Liver (tissue), 9 donors: ENCODE measurements around the gene DNAL4. TPM values are rescaled to one million over a fixed set of nuclear protein-coding genes. Genes with fewer than 3 reads are reported as not detected.

Experiments used
- DNase-seq: peaks from one replicate; pipeline ENCODE4 v3.0.0-alpha.2; 2017; ENCODE audit warnings: low spot score
- H3K27ac ChIP-seq, 2 donors: one replicate each; pipeline ENCODE4 v1.7.0; 2013; ENCODE audit warnings: inconsistent platforms in 2 of 2, low read length in 2 of 2, control low read depth in 1 of 2, low read depth in 1 of 2, mild to moderate bottlenecking in 1 of 2
- H3K27me3 ChIP-seq, 4 donors: one replicate each; pipeline versions ENCODE4 v1.6.1 to v1.7.0; 2013; ENCODE audit warnings: low read length in 3 of 4, inconsistent platforms in 1 of 4, mild to moderate bottlenecking in 1 of 4, moderate library complexity in 1 of 4; ENCODE audit not compliant: control insufficient read depth in 4 of 4, insufficient read depth in 4 of 4
- H3K36me3 ChIP-seq, 4 donors: one replicate each; pipeline versions ENCODE4 v1.6.1 to v1.7.0; 2013; ENCODE audit warnings: low read length in 3 of 4, mild to moderate bottlenecking in 3 of 4, low read depth in 1 of 4, moderate library complexity in 1 of 4; ENCODE audit not compliant: control insufficient read depth in 4 of 4, insufficient read depth in 3 of 4
- H3K4me1 ChIP-seq, 4 donors: one replicate each; pipeline versions ENCODE4 v1.6.1 to v1.7.0; 2013; ENCODE audit warnings: low read length in 3 of 4, mild to moderate bottlenecking in 3 of 4, moderate library complexity in 1 of 4; ENCODE audit not compliant: control insufficient read depth in 4 of 4, insufficient read depth in 4 of 4
- H3K4me3 ChIP-seq, 3 donors: one replicate each; pipeline versions ENCODE4 v1.6.1 to v1.7.0; 2013; ENCODE audit warnings: low read length in 3 of 3, control low read depth in 1 of 3, low read depth in 1 of 3, mild to moderate bottlenecking in 1 of 3
- H3K9ac ChIP-seq, 2 donors: one replicate each; pipeline ENCODE4 v1.7.0; 2013; ENCODE audit warnings: low read length in 2 of 2, mild to moderate bottlenecking in 2 of 2, moderate library complexity in 2 of 2, control low read depth in 1 of 2, low read depth in 1 of 2
- H3K9me3 ChIP-seq, 4 donors: one replicate each; pipeline versions ENCODE4 v1.6.1 to v1.7.0; 2013; ENCODE audit warnings: low read length in 3 of 4; ENCODE audit not compliant: control insufficient read depth in 4 of 4
- CTCF ChIP-seq: fragments of 150-350 bp; IDR thresholded peaks from 2 replicates; pipeline ENCODE4 v1.5.1; 2017; ENCODE audit warnings: improper control_type of control experiment, low read depth, low read length; ENCODE audit not compliant: missing input control
- EGR1 ChIP-seq, 2 donors: IDR thresholded peaks; 2 replicates each; pipeline ENCODE4 v1.6.1; 2016 to 2018; ENCODE audit warnings: antibody characterized with exemption in 2 of 2, low read depth in 2 of 2
- FOXA1 ChIP-seq: IDR thresholded peaks from 2 replicates; pipeline ENCODE4 v1.6.1; 2016; ENCODE audit warnings: antibody characterized with exemption
- FOXA2 ChIP-seq: IDR thresholded peaks from 2 replicates; pipeline ENCODE4 v1.6.1; 2016; ENCODE audit warnings: antibody characterized with exemption
- GABPA ChIP-seq, 2 donors: IDR thresholded peaks in 1 of 2; conservative IDR thresholded peaks in 1 of 2; 2 replicates each; pipeline ENCODE4 v1.6.1; 2016; ENCODE audit warnings: antibody characterized with exemption in 2 of 2, mild to moderate bottlenecking in 1 of 2, moderate library complexity in 1 of 2
- HNF4A ChIP-seq, 2 donors: conservative IDR thresholded peaks; 2 replicates each; pipeline ENCODE4 v1.6.1; 2016; ENCODE audit warnings: antibody characterized with exemption in 2 of 2, mild to moderate bottlenecking in 2 of 2
- HNF4G ChIP-seq: IDR thresholded peaks from 2 replicates; pipeline ENCODE4 v1.6.1; 2016; ENCODE audit warnings: antibody characterized with exemption
- JUND ChIP-seq, 2 donors: IDR thresholded peaks; 2 replicates each; pipeline ENCODE4 v1.6.1; 2016; ENCODE audit warnings: antibody characterized with exemption in 2 of 2
- MAX ChIP-seq: IDR thresholded peaks from 2 replicates; pipeline ENCODE4 v1.6.1; 2016; ENCODE audit warnings: antibody characterized with exemption
- NR2F2 ChIP-seq: IDR thresholded peaks from 2 replicates; pipeline ENCODE4 v1.6.1; 2016; ENCODE audit warnings: antibody characterized with exemption
- RAD21 ChIP-seq, 2 donors: IDR thresholded peaks; 2 replicates each; pipeline ENCODE4 v1.6.1; 2016; ENCODE audit warnings: antibody characterized with exemption in 2 of 2, mild to moderate bottlenecking in 2 of 2
- SP1 ChIP-seq: IDR thresholded peaks from 2 replicates; pipeline ENCODE4 v1.6.1; 2018; ENCODE audit warnings: antibody characterized with exemption, mild to moderate bottlenecking
- TAF1 ChIP-seq: conservative IDR thresholded peaks from 2 replicates; pipeline ENCODE4 v1.6.1; 2016; ENCODE audit warnings: antibody characterized with exemption, mild to moderate bottlenecking
- YY1 ChIP-seq: IDR thresholded peaks from 2 replicates; pipeline ENCODE4 v1.6.1; 2016; ENCODE audit warnings: antibody characterized with exemption, mild to moderate bottlenecking
- WGBS: extraction: QIAGEN DNeasy Blood & Tissue Kit; methylation state at CpG from one replicate; pipeline ENCODE4 v1.1.7; 2013; 5-methylcytosine and 5-hydroxymethylcytosine counted together
- polyA plus RNA-seq, 2 donors: library from polyadenylated mRNA; stranded (reverse) in 1 of 2; unstranded in 1 of 2; fragments of 200-250 nt in 1 of 2; fragments of >200 nt in 1 of 2; fragmentation: Nextera tagmentation in 1 of 2; extraction: Ambion mirVana in 1 of 2; gene quantifications; one replicate each; pipeline versions ENCODE4 v1.2.1 to v1.2.3, GENCODE V29; 2013 to 2015
- total RNA-seq, 2 donors: library from RNA; depleted of rRNA; stranded (reverse); fragments of >200 nt; gene quantifications; one replicate each; pipeline ENCODE4 v1.2.3, GENCODE V29; 2014
- TF ChIP-seq, protein P1 (sequence below): IDR thresholded peaks from 2 replicates; pipeline ENCODE4 v1.6.1; 2016; ENCODE audit warnings: antibody characterized with exemption, mild to moderate bottlenecking
- TF ChIP-seq, protein P2 (sequence below): IDR thresholded peaks from 2 replicates; pipeline ENCODE4 v1.6.1; 2016; ENCODE audit warnings: antibody characterized with exemption
- TF ChIP-seq, protein P3 (sequence below): IDR thresholded peaks from 2 replicates; pipeline ENCODE4 v1.6.1; 2016; ENCODE audit warnings: antibody characterized with exemption
- donor health status: healthy.
- donor health status: healthy.
- donor health status: healthy.
- donor health status: healthy.
- donor health status: healthy.

Gene DNAL4
- total and polyA plus RNA-seq, 4 donors = 4.0 to 5.6 (median 4.9) TPM

DNA sequence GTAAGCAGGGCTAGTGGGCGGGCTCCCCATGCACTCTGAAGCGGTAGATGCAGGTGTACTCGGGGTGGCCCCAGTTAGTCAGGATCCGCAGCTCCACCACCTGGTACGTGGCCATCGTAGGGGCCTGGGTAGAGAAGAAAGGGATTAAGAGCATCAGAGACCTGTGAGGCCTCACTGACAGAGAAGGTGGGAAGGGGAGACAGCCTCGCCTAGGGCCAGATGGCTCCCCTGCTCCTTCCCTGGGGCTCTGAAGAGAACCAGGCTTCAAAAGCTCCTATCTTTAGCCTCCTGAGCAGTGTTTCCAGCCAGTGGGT, 57.7 kb downstream of the DNAL4 start:
- no peak for DNase-seq
- H3K9me3 ChIP-seq = no peaks in the 10 kb centered on the region
- H3K4me3 ChIP-seq = no peak overlapping the region
- H3K36me3 ChIP-seq = peaks cover 45 to 63% (median 47%) of the 10 kb centered on the region in 4 donors
- H3K9ac ChIP-seq = no peak overlapping the region
- no peak overlapping the region for H3K27ac ChIP-seq
- H3K27me3 ChIP-seq = no peaks in the 10 kb centered on the region
- 93% methylated on average over 7 of the region's 7 CpGs for WGBS
- peaks cover 27 to 64% (median 50%) of the 10 kb centered on the region in 4 donors for H3K4me1 ChIP-seq
- TF ChIP-seq MAX (no peak), GABPA (IDR thresholded peaks at IDR 0.05 in 1 of 2, conservative IDR thresholded peaks at IDR 0.05 in 1 of 2) (no peak), HNF4A (conservative IDR thresholded peaks at IDR 0.05) (no peak), TAF1 (no peak), CTCF (no peak), RAD21 (IDR thresholded peaks at IDR 0.05) (no peak), EGR1 (IDR thresholded peaks at IDR 0.05; ENCODE audit: low read depth in 2 of 2) (no peak), SP1 (no peak)

DNA sequence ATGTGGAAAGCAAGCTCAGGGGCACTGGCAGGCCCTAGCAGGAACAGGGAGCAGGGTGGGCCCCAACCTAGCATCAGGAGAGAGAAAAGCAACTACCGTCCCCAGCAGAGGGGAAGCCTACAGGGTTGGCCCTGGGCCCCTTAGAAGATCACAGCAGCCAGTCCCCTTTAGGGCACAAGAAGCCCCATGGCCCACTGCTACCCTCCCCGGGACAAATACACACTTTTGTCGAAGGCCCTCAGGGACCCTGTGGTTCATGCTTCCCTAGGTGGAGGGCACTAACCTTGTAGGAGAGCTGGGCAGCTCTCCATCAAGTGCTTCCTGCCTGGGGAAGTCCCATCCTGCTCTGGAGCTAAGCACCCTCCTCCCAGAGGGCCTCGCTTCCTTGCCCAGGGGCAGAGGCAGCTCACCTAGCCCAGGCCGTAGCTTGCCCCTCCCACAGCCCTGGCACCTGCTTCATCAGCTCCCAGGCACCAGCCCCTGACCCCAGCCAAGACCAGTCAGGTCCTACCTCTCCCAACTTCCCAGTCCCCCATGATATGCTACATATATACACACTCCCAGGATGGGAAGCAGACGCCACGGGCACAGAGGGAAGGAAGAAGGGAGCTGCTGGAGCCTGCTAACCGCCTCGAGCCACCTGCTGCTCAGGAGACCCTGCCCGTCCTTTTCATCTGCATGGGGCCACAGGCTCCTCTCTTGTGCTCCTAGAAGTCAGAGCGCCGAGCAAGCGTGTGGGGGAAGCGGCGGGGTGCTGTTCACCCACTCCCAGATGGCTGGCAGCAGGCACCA, 58.3 kb downstream of the DNAL4 start:
- Histone ChIP-seq H3K4me1 (peaks cover 27 to 67% (median 52%) of the 10 kb centered on the region in 4 donors), H3K9me3 (no peaks in the 10 kb centered on the region), H3K27me3 (no peaks in the 10 kb centered on the region), H3K4me3 (no peak overlapping the region), H3K27ac (peak overlapping the region in 1 of 2 donors; percentile 40), H3K9ac (no peak overlapping the region), H3K36me3 (peaks cover 41 to 62% (median 44%) of the 10 kb centered on the region in 4 donors)
- WGBS = 81% methylated on average over 15 of the region's 15 CpGs
- TF ChIP-seq EGR1 (IDR thresholded peaks at IDR 0.05; ENCODE audit: low read depth in 2 of 2) (no peak), GABPA (IDR thresholded peaks at IDR 0.05 in 1 of 2, conservative IDR thresholded peaks at IDR 0.05 in 1 of 2) (no peak), SP1 (no peak), FOXA1 (no peak), JUND (IDR thresholded peaks at IDR 0.05) (no peak), CTCF (no peak), NR2F2 (no peak), MAX (no peak), HNF4A (conservative IDR thresholded peaks at IDR 0.05) (no peak), FOXA2 (no peak), YY1 (no peak), TAF1 (no peak), HNF4G (no peak), RAD21 (IDR thresholded peaks at IDR 0.05) (no peak)
- TF ChIP-seq, protein P1, sequence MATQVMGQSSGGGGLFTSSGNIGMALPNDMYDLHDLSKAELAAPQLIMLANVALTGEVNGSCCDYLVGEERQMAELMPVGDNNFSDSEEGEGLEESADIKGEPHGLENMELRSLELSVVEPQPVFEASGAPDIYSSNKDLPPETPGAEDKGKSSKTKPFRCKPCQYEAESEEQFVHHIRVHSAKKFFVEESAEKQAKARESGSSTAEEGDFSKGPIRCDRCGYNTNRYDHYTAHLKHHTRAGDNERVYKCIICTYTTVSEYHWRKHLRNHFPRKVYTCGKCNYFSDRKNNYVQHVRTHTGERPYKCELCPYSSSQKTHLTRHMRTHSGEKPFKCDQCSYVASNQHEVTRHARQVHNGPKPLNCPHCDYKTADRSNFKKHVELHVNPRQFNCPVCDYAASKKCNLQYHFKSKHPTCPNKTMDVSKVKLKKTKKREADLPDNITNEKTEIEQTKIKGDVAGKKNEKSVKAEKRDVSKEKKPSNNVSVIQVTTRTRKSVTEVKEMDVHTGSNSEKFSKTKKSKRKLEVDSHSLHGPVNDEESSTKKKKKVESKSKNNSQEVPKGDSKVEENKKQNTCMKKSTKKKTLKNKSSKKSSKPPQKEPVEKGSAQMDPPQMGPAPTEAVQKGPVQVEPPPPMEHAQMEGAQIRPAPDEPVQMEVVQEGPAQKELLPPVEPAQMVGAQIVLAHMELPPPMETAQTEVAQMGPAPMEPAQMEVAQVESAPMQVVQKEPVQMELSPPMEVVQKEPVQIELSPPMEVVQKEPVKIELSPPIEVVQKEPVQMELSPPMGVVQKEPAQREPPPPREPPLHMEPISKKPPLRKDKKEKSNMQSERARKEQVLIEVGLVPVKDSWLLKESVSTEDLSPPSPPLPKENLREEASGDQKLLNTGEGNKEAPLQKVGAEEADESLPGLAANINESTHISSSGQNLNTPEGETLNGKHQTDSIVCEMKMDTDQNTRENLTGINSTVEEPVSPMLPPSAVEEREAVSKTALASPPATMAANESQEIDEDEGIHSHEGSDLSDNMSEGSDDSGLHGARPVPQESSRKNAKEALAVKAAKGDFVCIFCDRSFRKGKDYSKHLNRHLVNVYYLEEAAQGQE = no peak
- TF ChIP-seq, protein P2, sequence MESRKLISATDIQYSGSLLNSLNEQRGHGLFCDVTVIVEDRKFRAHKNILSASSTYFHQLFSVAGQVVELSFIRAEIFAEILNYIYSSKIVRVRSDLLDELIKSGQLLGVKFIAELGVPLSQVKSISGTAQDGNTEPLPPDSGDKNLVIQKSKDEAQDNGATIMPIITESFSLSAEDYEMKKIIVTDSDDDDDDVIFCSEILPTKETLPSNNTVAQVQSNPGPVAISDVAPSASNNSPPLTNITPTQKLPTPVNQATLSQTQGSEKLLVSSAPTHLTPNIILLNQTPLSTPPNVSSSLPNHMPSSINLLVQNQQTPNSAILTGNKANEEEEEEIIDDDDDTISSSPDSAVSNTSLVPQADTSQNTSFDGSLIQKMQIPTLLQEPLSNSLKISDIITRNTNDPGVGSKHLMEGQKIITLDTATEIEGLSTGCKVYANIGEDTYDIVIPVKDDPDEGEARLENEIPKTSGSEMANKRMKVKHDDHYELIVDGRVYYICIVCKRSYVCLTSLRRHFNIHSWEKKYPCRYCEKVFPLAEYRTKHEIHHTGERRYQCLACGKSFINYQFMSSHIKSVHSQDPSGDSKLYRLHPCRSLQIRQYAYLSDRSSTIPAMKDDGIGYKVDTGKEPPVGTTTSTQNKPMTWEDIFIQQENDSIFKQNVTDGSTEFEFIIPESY = no peak
- TF ChIP-seq, protein P3, sequence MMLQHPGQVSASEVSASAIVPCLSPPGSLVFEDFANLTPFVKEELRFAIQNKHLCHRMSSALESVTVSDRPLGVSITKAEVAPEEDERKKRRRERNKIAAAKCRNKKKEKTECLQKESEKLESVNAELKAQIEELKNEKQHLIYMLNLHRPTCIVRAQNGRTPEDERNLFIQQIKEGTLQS = no peak
- no peak for DNase-seq
